Neutrophil (primary cell): Measurements from ENCODE around the gene PTPRO.

ENCODE experiments used
- H3K27ac ChIP-seq: fragments of 200-600 bp; sonication (generic); 2 replicates; pipeline ENCODE4 v1.5.1; 2016; ENCODE audit warnings: mild to moderate bottlenecking, moderate library complexity
- H3K27me3 ChIP-seq: fragments of 200-600 bp; sonication (generic); 2 replicates; pipeline ENCODE4 v1.6.0; 2016; ENCODE audit warnings: mild to moderate bottlenecking
- H3K36me3 ChIP-seq: fragments of 200-600 bp; sonication (generic); 2 replicates; pipeline ENCODE4 v1.5.1; 2017
- H3K4me1 ChIP-seq, 2 experiments: fragments of 200-600 bp in 1 of 2; sonication (generic) in 1 of 2; 1 replicate in 1 of 2; 2 replicates in 1 of 2; pipeline versions ENCODE4 v1.5.1 to v1.6.1; 2013 to 2016; ENCODE audit warnings: low read depth in 1 of 2, low read length in 1 of 2, mild to moderate bottlenecking in 1 of 2, moderate library complexity in 1 of 2; ENCODE audit not compliant: control insufficient read depth in 1 of 2, insufficient read depth in 1 of 2
- H3K4me3 ChIP-seq, 2 experiments: fragments of 200-600 bp in 1 of 2; sonication (generic) in 1 of 2; 1 replicate in 1 of 2; 2 replicates in 1 of 2; pipeline ENCODE4 v1.5.1; 2013 to 2016; ENCODE audit warnings: low read depth in 1 of 2, low read length in 1 of 2, mild to moderate bottlenecking in 1 of 2, moderate library complexity in 1 of 2
- H3K9me3 ChIP-seq: fragments of 200-600 bp; sonication (generic); 2 replicates; pipeline ENCODE4 v1.5.1; 2016
- TF ChIP-seq, protein P1 (sequence below): fragments of 200-600 bp; sonication (generic); IDR thresholded peaks from 2 replicates; pipeline ENCODE4 v1.5.1; 2016; ENCODE audit warnings: antibody characterized with exemption

PTPRO gene

DNA sequence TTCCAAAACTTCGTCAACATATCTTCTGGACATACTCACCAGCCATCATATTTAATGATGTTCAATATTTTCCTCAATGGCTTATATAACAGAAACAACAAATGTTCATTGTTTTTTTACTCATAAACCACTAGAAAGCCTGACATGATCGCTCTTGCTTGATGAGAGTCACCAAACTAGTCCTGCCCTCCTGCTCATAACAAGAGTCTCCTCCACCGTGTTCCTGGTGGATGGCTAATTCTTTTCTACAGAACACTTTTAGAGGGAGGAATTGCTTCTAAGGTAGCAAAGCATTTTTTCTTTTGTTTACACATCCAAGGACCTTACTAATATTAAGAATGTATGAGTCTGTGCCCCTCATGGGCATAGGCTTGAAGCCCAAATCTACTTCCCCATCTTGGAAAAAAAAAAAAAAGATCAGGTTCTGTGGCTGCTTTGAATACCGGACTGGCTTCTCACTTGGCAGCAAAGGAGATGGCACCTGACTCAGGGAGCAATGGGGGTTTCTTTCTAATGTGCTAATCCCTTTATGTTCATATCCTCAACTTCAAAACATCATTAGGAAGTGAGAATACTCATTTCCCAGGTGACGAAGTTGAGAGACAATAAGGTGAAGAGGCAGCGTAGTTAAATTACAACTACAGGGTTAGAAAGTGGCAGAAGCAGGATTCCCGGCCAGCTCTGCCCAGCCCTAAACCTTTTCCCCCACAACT lies 278.1 kb downstream of the PTPRO start:
- no peaks in the 10 kb centered on the region for H3K27me3 ChIP-seq
- H3K27ac ChIP-seq = no peak overlapping the region
- no peak overlapping the region for H3K4me3 ChIP-seq
- TF ChIP-seq, protein P1, sequence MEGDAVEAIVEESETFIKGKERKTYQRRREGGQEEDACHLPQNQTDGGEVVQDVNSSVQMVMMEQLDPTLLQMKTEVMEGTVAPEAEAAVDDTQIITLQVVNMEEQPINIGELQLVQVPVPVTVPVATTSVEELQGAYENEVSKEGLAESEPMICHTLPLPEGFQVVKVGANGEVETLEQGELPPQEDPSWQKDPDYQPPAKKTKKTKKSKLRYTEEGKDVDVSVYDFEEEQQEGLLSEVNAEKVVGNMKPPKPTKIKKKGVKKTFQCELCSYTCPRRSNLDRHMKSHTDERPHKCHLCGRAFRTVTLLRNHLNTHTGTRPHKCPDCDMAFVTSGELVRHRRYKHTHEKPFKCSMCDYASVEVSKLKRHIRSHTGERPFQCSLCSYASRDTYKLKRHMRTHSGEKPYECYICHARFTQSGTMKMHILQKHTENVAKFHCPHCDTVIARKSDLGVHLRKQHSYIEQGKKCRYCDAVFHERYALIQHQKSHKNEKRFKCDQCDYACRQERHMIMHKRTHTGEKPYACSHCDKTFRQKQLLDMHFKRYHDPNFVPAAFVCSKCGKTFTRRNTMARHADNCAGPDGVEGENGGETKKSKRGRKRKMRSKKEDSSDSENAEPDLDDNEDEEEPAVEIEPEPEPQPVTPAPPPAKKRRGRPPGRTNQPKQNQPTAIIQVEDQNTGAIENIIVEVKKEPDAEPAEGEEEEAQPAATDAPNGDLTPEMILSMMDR = no peak
- no peaks in the 10 kb centered on the region for H3K9me3 ChIP-seq
- no peaks in the 10 kb centered on the region for H3K4me1 ChIP-seq
- no peaks in the 10 kb centered on the region for H3K36me3 ChIP-seq

DNA sequence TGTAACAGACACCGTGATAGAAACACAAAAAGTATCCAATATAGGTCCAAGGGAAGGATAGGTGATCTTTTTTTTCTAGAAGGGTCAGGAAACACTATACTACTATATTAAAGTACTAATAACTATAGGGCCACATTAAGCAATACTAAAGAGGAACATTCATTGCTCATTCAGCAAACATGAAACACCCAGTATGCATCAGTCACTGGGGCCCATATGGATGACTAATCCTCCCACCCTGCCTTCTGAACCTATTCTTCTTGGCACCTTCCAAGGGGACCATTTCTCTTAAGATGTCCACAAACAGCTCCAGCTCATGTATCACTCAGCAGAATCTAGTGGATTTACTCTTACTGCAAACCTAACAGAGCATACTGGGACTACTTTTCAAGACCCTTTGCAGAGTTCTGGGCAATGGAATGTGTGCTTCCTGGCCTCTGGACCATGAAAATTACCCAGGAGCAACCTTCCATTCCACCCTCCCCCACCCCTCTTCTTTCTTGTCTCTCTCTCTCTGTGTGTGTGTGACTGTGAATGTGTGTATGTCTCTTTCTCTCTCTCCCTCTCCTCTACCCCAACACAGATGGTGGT lies 279.0 kb downstream of the PTPRO start:
- Histone ChIP-seq H3K4me1 (no peaks in the 10 kb centered on the region), H3K36me3 (no peaks in the 10 kb centered on the region), H3K27ac (no peak overlapping the region), H3K9me3 (no peaks in the 10 kb centered on the region), H3K27me3 (no peaks in the 10 kb centered on the region), H3K4me3 (no peak overlapping the region)
- TF ChIP-seq, protein P1 = no peak

DNA sequence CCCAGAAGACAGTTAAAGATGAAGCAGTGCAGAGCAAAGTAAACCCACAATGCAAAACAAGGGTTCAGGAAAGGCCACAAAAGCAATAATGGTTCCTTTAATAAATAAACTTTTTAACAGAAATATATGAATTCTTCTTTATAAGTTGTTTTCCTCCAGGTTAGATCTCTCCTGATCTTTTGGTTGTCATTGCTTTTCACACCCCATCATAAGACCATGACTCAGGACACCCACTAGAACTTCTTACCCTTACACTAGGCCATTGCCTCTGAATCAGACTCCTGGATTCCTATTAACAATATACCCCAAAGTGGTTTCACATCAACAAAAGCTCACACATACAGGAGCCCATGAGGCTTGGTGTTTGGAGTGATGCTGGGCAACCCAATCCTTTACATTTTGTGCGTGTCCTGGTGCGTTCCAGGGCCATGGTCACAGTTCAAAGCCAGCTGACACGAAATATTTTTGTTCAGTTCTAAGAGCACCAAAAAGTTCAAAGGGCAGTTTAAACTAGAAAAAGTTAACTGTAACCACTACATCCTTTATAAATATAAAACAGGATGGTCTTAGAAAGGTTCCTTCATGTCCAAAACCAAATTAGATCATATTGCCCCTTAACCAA lies 279.9 kb downstream of the PTPRO start:
- Histone ChIP-seq H3K27ac (no peak overlapping the region), H3K9me3 (no peaks in the 10 kb centered on the region), H3K4me3 (no peak overlapping the region), H3K27me3 (no peaks in the 10 kb centered on the region), H3K4me1 (no peaks in the 10 kb centered on the region), H3K36me3 (no peaks in the 10 kb centered on the region)
- TF ChIP-seq, protein P1 = no peak

DNA sequence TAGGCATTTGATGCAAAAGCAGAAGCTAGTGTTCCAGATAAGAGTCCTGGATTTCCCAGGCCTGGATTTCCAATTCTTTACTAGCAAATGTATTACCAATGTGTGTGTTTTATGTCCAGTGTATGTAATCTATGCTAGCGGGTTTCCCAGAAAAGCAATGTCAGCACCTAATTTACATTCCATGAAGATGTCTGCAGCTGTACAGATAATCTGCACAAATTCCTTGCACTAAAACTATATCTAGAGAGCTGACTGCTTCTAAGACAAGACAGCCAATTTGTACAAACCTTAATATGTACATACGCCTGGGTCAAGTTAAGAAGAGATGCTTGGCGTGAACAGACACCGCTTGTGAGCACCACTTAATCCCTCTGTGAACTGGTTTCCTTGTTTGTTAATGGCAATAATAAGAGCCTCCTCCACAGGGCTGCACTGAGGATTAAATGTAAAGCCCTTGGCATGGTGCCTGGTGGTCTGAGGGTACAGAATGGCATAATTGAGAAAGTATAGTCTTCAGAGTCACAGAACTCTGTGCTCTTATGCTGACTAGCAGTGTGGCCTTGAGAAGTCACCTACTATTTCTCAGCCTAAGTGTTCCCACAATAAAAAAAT lies 281.3 kb downstream of the PTPRO start:
- TF ChIP-seq, protein P1 = no peak
- H3K27ac ChIP-seq = no peak overlapping the region
- H3K36me3 ChIP-seq = no peaks in the 10 kb centered on the region
- H3K9me3 ChIP-seq = no peaks in the 10 kb centered on the region
- H3K4me3 ChIP-seq = no peak overlapping the region
- H3K4me1 ChIP-seq = no peaks in the 10 kb centered on the region
- H3K27me3 ChIP-seq = no peaks in the 10 kb centered on the region

DNA sequence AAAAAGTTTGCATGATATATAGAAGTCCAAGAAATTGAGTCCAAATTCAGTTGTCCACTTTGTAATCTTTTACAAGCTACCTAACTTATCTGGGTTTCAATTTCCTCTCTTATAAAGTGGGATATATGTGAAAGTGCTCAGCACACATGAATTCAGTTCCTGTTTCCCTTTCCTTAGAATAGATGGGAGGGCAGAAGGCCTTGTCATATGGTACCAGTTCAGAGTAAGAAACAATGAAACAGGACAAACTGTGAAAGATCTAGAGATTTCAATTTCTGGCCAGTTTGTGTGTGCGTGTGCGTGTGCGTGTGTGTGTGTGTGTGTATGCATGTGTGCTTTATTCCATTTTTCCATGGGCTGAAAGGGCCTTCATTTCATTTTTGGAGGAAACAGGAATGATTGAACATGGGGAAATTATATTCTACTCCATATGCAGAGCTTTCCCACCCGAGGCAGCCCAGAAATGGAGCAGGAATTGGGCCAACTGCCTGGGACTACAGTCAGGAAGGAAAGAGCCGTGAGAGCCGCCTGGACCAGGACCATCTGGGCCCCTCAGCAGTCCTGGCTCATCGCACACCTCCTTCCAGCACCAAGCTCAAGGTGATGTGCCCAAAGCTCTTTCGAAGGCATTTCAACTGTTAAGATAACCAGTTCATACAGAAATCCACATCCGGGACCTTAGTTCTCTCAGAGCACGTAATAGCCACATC lies 283.7 kb downstream of the PTPRO start:
- H3K4me3 ChIP-seq = no peak overlapping the region
- H3K9me3 ChIP-seq = no peaks in the 10 kb centered on the region
- TF ChIP-seq, protein P1 = no peak
- H3K27me3 ChIP-seq = no peaks in the 10 kb centered on the region
- H3K4me1 ChIP-seq = no peaks in the 10 kb centered on the region
- H3K36me3 ChIP-seq = no peaks in the 10 kb centered on the region
- H3K27ac ChIP-seq = no peak overlapping the region
